Muscle of back (tissue), 13 donors: Measurements from ENCODE around the gene ACSM3. TPM values are rescaled to one million over a fixed set of nuclear protein-coding genes. Genes with fewer than 3 reads are reported as not detected.
"Not testable (repeated sequence)": the region's sequence is repeated elsewhere in the genome, so short reads cannot be mapped to it uniquely, and the experiment has no call there.

Source experiments
- DNase-seq, 3 donors: peaks; one replicate each; pipeline versions ENCODE4 v3.0.0 to v3.0.0-alpha.2; 2013
- long read RNA-seq, 9 donors: transcript quantifications; one replicate each; lab custom pipeline, GENCODE V29; 2026
- polyA plus RNA-seq, 10 donors: library from polyadenylated mRNA; unstranded; fragments of 120-200 nt; gene quantifications; one replicate each; pipeline ENCODE4 v1.2.1, GENCODE V29; 2013; ENCODE audit not compliant: insufficient read length in 10 of 10

The ACSM3 gene
- polyA plus RNA-seq, result 1 to 10 TPM; 2.3 to 6.4 (median 3.2) TPM
- long read RNA-seq, donor 1, result 0 reads
- long read RNA-seq, donor 2, result 0 reads
- long read RNA-seq, donor 3, result 0 reads
- long read RNA-seq, donor 4, result 0 reads
- long read RNA-seq, donor 5, partial matches to known transcripts, result 8 of 8 reads
- long read RNA-seq, donor 5, other reads (novel, unspliced or antisense), result 0 of 8 reads
- long read RNA-seq, donor 6, result 0 reads
- long read RNA-seq, donor 7, result 0 reads
- long read RNA-seq, donor 8, partial matches to known transcripts, result 0 of 1 reads
- long read RNA-seq, donor 8, other reads (novel, unspliced or antisense), result 0 of 1 reads
- long read RNA-seq, donor 9, result 0 reads

- peak; percentile 63 to 88 (median 73) for DNase-seq
Observed at GRCh38 chr16:20763461-20764232, at the start of gene ACSM3. ACSM3 (plus strand) TSS chr16:20764014; CDS start chr16:20770035, 6,021 bp downstream.

- not testable (repeated sequence) for DNase-seq
Observed at GRCh38 chr16:20717718-20718117, 46.1 kb upstream of the ACSM3 start.

- no peak for DNase-seq
Observed at GRCh38 chr16:20720251-20720650, 43.6 kb upstream of the ACSM3 start.

- no peak for DNase-seq
Observed at GRCh38 chr16:20726661-20727060, 37.2 kb upstream of the ACSM3 start.

GRCh38 chr16:20727181-20727580, 36.6 kb upstream of the ACSM3 start:
- DNase-seq, result no peak

- DNase-seq, result no peak
Observed at GRCh38 chr16:20729141-20729540, 34.7 kb upstream of the ACSM3 start.

GRCh38 chr16:20734056-20734455, 29.8 kb upstream of the ACSM3 start:
- DNase-seq, result no peak

GRCh38 chr16:20734782-20735181, 29.0 kb upstream of the ACSM3 start:
- no peak for DNase-seq

- no peak for DNase-seq
Observed at GRCh38 chr16:20735490-20735889, 28.3 kb upstream of the ACSM3 start.

GRCh38 chr16:20740007-20740883, 23.6 kb upstream of the ACSM3 start:
- DNase-seq, result no peak

- peak; percentile 70 to 93 (median 88) for DNase-seq
Observed at GRCh38 chr16:20740901-20741521, 22.8 kb upstream of the ACSM3 start.

GRCh38 chr16:20741554-20742285, 22.1 kb upstream of the ACSM3 start, which contains the start of gene THUMPD1:
THUMPD1 (minus strand) TSS chr16:20741818; CDS start chr16:20741739, 79 bp downstream.
- DNase-seq, result peak; percentile 93 to 97 (median 96)

GRCh38 chr16:20743591-20743990, 20.2 kb upstream of the ACSM3 start:
- no peak for DNase-seq

GRCh38 chr16:20744922-20745440, 18.8 kb upstream of the ACSM3 start:
- DNase-seq, result no peak

- no peak for DNase-seq
Observed at GRCh38 chr16:20746461-20746860, 17.4 kb upstream of the ACSM3 start.

- DNase-seq, result no peak
Observed at GRCh38 chr16:20747030-20747816, 16.6 kb upstream of the ACSM3 start.

GRCh38 chr16:20749474-20749873, 14.3 kb upstream of the ACSM3 start:
- DNase-seq, result no peak

GRCh38 chr16:20750558-20750957, 13.3 kb upstream of the ACSM3 start:
- DNase-seq, result no peak

- no peak for DNase-seq
Observed at GRCh38 chr16:20753727-20754126, 10.1 kb upstream of the ACSM3 start.

GRCh38 chr16:20755238-20755637, 8.6 kb upstream of the ACSM3 start:
- DNase-seq, result no peak
